A673 (cell line): ENCODE measurements around the gene MBD5. TPM values are rescaled to one million over a fixed set of nuclear protein-coding genes. Genes with fewer than 3 reads are reported as not detected.

ENCODE experiments used
- BruUV-seq: library from RNA; stranded (reverse); fragments of 400-500 nt; replicated peaks from 2 replicates; lab custom pipeline; 2021; lab: Mats Ljungman, UMichigan
- CTCF ChIA-PET: fragments of 300-600 bp; sonication (Branson Sonifier 250); formaldehyde crosslinking; loops from one replicate; lab custom pipeline; 2022; ENCODE audit warnings: antibody characterized with exemption; lab: Charles Lee
- POLR2A ChIA-PET: fragments of 300-600 bp; sonication (Branson Sonifier 250); formaldehyde crosslinking; loops from one replicate; lab custom pipeline; 2022; ENCODE audit warnings: antibody characterized with exemption; ENCODE audit not compliant: low non-redundant PET; lab: Charles Lee
- DNase-seq: peaks from one replicate; pipeline ENCODE4 v3.0.0-alpha.2; 2015; ENCODE audit warnings: low spot score
- H3K27ac ChIP-seq: fragments of 200-600 bp; sonication (generic); 2 replicates; pipeline ENCODE4 v1.5.1; 2016; ENCODE audit warnings: mixed run types, low read depth, mild to moderate bottlenecking, mixed read lengths, antibody characterized with exemption, low read length; ENCODE audit not compliant: poor library complexity, severe bottlenecking
- H3K27me3 ChIP-seq: fragments of 200-600 bp; sonication (generic); replicated peaks from 2 replicates; pipeline ENCODE4 v1.6.1; 2017; ENCODE audit warnings: mixed run types, low read depth, mild to moderate bottlenecking, mixed read lengths, antibody characterized with exemption, low read length; ENCODE audit not compliant: insufficient read depth, poor library complexity
- H3K36me3 ChIP-seq: fragments of 200-600 bp; sonication (generic); 2 replicates; pipeline ENCODE4 v1.6.1; 2016; ENCODE audit warnings: mixed run types, mild to moderate bottlenecking, mixed read lengths, antibody characterized with exemption, low read length; ENCODE audit not compliant: insufficient read depth, poor library complexity, severe bottlenecking
- H3K4me1 ChIP-seq: fragments of 200-600 bp; sonication (generic); 2 replicates; pipeline ENCODE4 v1.6.1; 2017; ENCODE audit warnings: mixed run types, mild to moderate bottlenecking, mixed read lengths, antibody characterized with exemption, low read length; ENCODE audit not compliant: insufficient read depth, poor library complexity, severe bottlenecking
- H3K4me3 ChIP-seq: fragments of 200-600 bp; sonication (generic); 2 replicates; pipeline ENCODE4 v1.5.1; 2016; ENCODE audit warnings: low read depth, mixed run types, mild to moderate bottlenecking, mixed read lengths, low read length; ENCODE audit not compliant: poor library complexity, severe bottlenecking
- H3K9me3 ChIP-seq: fragments of 200-600 bp; sonication (generic); 2 replicates; pipeline ENCODE4 v1.6.1; 2016; ENCODE audit warnings: mixed run types, low read depth, mild to moderate bottlenecking, mixed read lengths, antibody characterized with exemption, low read length; ENCODE audit not compliant: poor library complexity, severe bottlenecking
- CTCF ChIP-seq: fragments of 300-800, 200-600 bp; sonication (generic); conservative IDR thresholded peaks from 2 replicates; pipeline ENCODE4 v1.5.1; 2017; ENCODE audit warnings: low read depth, mild to moderate bottlenecking, antibody characterized with exemption, low read length, moderate library complexity, mixed read lengths
- EZH2 ChIP-seq: fragments of 200-600 bp; sonication (generic); IDR thresholded peaks from 2 replicates; pipeline ENCODE4 v1.6.1; 2017; ENCODE audit warnings: borderline replicate concordance, low read depth, mild to moderate bottlenecking, mixed read lengths, antibody characterized with exemption, low read length; ENCODE audit not compliant: poor library complexity, severe bottlenecking
- intact Hi-C: fragments of 100-400 bp; cut with micrococcal nuclease; formaldehyde crosslinking; loops from one replicate; pipeline ENCODE4 v1.10.0; 2022; ENCODE audit not compliant: unreplicated experiment
- total RNA-seq: library from RNA; stranded (reverse); gene quantifications from 2 replicates; pipeline ENCODE4 v1.2.3, GENCODE V29; 2021

The MBD5 gene
- total RNA-seq, 1 experiment from 2014 or later: 32.4 TPM

- Histone ChIP-seq H3K27me3 (no peaks in the 10 kb centered on the region), H3K9me3 (no peaks in the 10 kb centered on the region), H3K36me3 (no peaks in the 10 kb centered on the region), H3K4me1 (no peaks in the 10 kb centered on the region), H3K4me3 (peak overlapping the region; percentile 4), H3K27ac (no peak overlapping the region)
- TF ChIP-seq EZH2 (no peak), CTCF (no peak)
- ChIA-PET CTCF (no interaction called here), POLR2A (no interaction called here)
- BruUV-seq: no TSS peak
- intact Hi-C loops: no loop called here
- DNase-seq: no peak
Measured at GRCh38 chr2:148552675-148553331, 531.9 kb downstream of the MBD5 start.

GRCh38 chr2:148553332-148553887, 532.5 kb downstream of the MBD5 start:
- H3K36me3 ChIP-seq: no peaks in the 10 kb centered on the region
- H3K9me3 ChIP-seq: no peaks in the 10 kb centered on the region
- H3K4me1 ChIP-seq: no peaks in the 10 kb centered on the region
- CTCF ChIA-PET: no interaction called here
- TF ChIP-seq EZH2 (no peak), CTCF (no peak)
- BruUV-seq: no TSS peak
- no peaks in the 10 kb centered on the region for H3K27me3 ChIP-seq
- POLR2A ChIA-PET: no interaction called here
- DNase-seq: no peak
- peak overlapping the region; percentile 4 for H3K4me3 ChIP-seq
- intact Hi-C loops: no loop called here
- no peak overlapping the region for H3K27ac ChIP-seq

- intact Hi-C loops: no loop called here
- H3K4me1 ChIP-seq: no peaks in the 10 kb centered on the region
- no peaks in the 10 kb centered on the region for H3K9me3 ChIP-seq
- H3K36me3 ChIP-seq: no peaks in the 10 kb centered on the region
- peak; percentile 11 for DNase-seq
- H3K4me3 ChIP-seq: no peak overlapping the region
- ChIA-PET CTCF (no interaction called here), POLR2A (no interaction called here)
- H3K27me3 ChIP-seq: no peaks in the 10 kb centered on the region
- BruUV-seq: no TSS peak
- H3K27ac ChIP-seq: no peak overlapping the region
- TF ChIP-seq CTCF (no peak), EZH2 (no peak)
Measured at GRCh38 chr2:148554459-148555247, 533.8 kb downstream of the MBD5 start.
